Measurements from ENCODE around the gene MTHFD2L. TPM values are rescaled to one million over a fixed set of nuclear protein-coding genes. Genes with fewer than 3 reads are reported as not detected.

Gene MTHFD2L
- total RNA-seq, 2 donors from 2014 or later: 13.2 to 13.8 TPM

GRCh38 chr4:74307170-74307569 lies 149.3 kb downstream of the MTHFD2L start:
- ATAC-seq: no peak
- Histone ChIP-seq H3K9me3 (no peaks in the 10 kb centered on the region), H3K36me3 (replicated peaks in 1 of 2; ENCODE audit: insufficient read depth in 1 of 2, low read depth in 2 of 2) (no peaks in the 10 kb centered on the region), H3K4me3 (no peak overlapping the region), H3K4me1 (no peaks in the 10 kb centered on the region), H3K27me3 (no peaks in the 10 kb centered on the region), H3K27ac (no peak overlapping the region)
- 93 to 96% methylated on average over 1 of the region's 1 CpG for WGBS, 2 donors
- intact Hi-C loops (cut with DNase I): no loop called here
- DNase-seq: no peak
- TF ChIP-seq POLR2A (IDR thresholded peaks at IDR 0.05) (no peak), CTCF (IDR thresholded peaks at IDR 0.05) (no peak)

GRCh38 chr4:74308215-74308614 lies 150.3 kb downstream of the MTHFD2L start, which contains the start of gene EPGN:
Gene EPGN (plus strand): TSS chr4:74308470. CDS start chr4:74308534, 64 bp downstream.
- DNase-seq (no peak), ATAC-seq (no peak)
- no peaks in the 10 kb centered on the region for H3K36me3 ChIP-seq (replicated peaks in 1 of 2; ENCODE audit: insufficient read depth in 1 of 2, low read depth in 2 of 2)
- no peak within 1 kb of the TSS for H3K27ac ChIP-seq
- intact Hi-C loops (cut with DNase I): no loop called here
- H3K9me3 ChIP-seq: no peaks in the 10 kb centered on the region
- no peak within 1 kb of the TSS for H3K4me3 ChIP-seq
- no peaks in the 10 kb centered on the region for H3K4me1 ChIP-seq
- WGBS, 2 donors: 50 to 55% methylated on average over 5 of the region's 5 CpGs
- no peak for TF ChIP-seq CTCF (IDR thresholded peaks at IDR 0.05)
- TF ChIP-seq POLR2A (IDR thresholded peaks at IDR 0.05): no peak
- no peaks in the 10 kb centered on the region for H3K27me3 ChIP-seq

- H3K9me3 ChIP-seq: no peaks in the 10 kb centered on the region
- intact Hi-C loops (cut with DNase I): no loop called here
- no peaks in the 10 kb centered on the region for H3K4me1 ChIP-seq
- no peak overlapping the region for H3K4me3 ChIP-seq
- no peaks in the 10 kb centered on the region for H3K36me3 ChIP-seq (replicated peaks in 1 of 2; ENCODE audit: insufficient read depth in 1 of 2, low read depth in 2 of 2)
- no peak for DNase-seq
- H3K27me3 ChIP-seq: no peaks in the 10 kb centered on the region
- H3K27ac ChIP-seq: no peak overlapping the region
- ATAC-seq: no peak
- TF ChIP-seq CTCF (IDR thresholded peaks at IDR 0.05): no peak
- TF ChIP-seq POLR2A (IDR thresholded peaks at IDR 0.05): no peak
Observed at GRCh38 chr4:74309223-74309622, 151.3 kb downstream of the MTHFD2L start.

- no peak for ATAC-seq
- Histone ChIP-seq H3K9me3 (no peaks in the 10 kb centered on the region), H3K27me3 (no peaks in the 10 kb centered on the region), H3K36me3 (replicated peaks in 1 of 2; ENCODE audit: insufficient read depth in 1 of 2, low read depth in 2 of 2) (no peaks in the 10 kb centered on the region), H3K4me1 (no peaks in the 10 kb centered on the region), H3K27ac (no peak overlapping the region), H3K4me3 (no peak overlapping the region)
- peak; percentile 24 to 64 (median 32) for DNase-seq
- 17 to 19% methylated on average over 4 of the region's 4 CpGs for WGBS, 2 donors
- no peak for TF ChIP-seq POLR2A (IDR thresholded peaks at IDR 0.05)
- peak; percentile 32 to 71 (median 63) for TF ChIP-seq CTCF (IDR thresholded peaks at IDR 0.05)
- intact Hi-C loops (cut with DNase I): loop anchor here (5.0 kb wide), 1 partner anchor 125 kb away; no protein-coding TSS in a partner anchor
Observed at GRCh38 chr4:74311696-74312313, 153.9 kb downstream of the MTHFD2L start.

- H3K27me3 ChIP-seq: no peaks in the 10 kb centered on the region
- DNase-seq (no peak), ATAC-seq (no peak)
- intact Hi-C loops (cut with DNase I): loop anchor here (5.0 kb wide), 1 partner anchor 127 kb away; no protein-coding TSS in a partner anchor
- TF ChIP-seq POLR2A (IDR thresholded peaks at IDR 0.05): no peak
- no peak for TF ChIP-seq CTCF (IDR thresholded peaks at IDR 0.05)
- no peak overlapping the region for H3K4me3 ChIP-seq
- H3K36me3 ChIP-seq (replicated peaks in 1 of 2; ENCODE audit: insufficient read depth in 1 of 2, low read depth in 2 of 2): no peaks in the 10 kb centered on the region
- 83 to 86% methylated on average over 2 of the region's 2 CpGs for WGBS, 2 donors
- H3K27ac ChIP-seq: no peak overlapping the region
- H3K4me1 ChIP-seq: no peaks in the 10 kb centered on the region
- no peaks in the 10 kb centered on the region for H3K9me3 ChIP-seq
Observed at GRCh38 chr4:74314329-74314728, 156.4 kb downstream of the MTHFD2L start.

All from body of pancreas (tissue), 4 donors.